ENCODE measurements around the gene BARHL1. TPM values are rescaled to one million over a fixed set of nuclear protein-coding genes. Genes with fewer than 3 reads are reported as not detected.

BARHL1 gene
- total RNA-seq, 4 donors from 2014 or later: not detected

DNA sequence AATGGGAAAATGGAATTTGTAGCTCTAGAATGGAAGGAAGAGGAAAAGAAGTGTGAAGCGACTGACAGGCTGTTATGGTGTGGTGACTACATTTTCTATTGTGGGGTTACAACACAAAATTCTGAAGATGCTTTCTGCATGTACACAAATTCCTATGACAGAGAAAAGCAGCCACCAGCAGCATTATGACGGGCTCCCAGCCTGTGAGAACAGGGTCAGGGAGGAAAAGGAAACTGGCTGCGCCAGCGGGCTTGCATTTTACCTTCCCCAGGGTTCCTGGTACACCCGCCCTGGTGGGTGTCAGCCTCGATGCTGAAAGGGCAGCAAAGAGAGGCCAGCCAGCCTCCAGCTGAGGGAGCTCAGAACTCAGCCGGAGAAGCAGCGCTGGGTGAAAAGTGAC lies 46.3 kb downstream of the BARHL1 start:
- no peaks in the 10 kb centered on the region for H3K4me1 ChIP-seq
- DNase-seq: no peak
- TF ChIP-seq CTCF (IDR thresholded peaks at IDR 0.05 in 4 of 5, conservative IDR thresholded peaks at IDR 0.05 in 1 of 5) (no peak), POLR2A (IDR thresholded peaks at IDR 0.05) (no peak)

GRCh38 chr9:132630116-132630515 lies 47.7 kb downstream of the BARHL1 start:
- intact Hi-C loops (cut with DNase I; ENCODE audit: low total_unique reads): no loop called here
- H3K9me3 ChIP-seq: no peaks in the 10 kb centered on the region

More for the DNA sequence above, 46.3 kb downstream of the BARHL1 start:
- H3K27ac ChIP-seq: no peak overlapping the region
- H3K36me3 ChIP-seq: peaks cover 0 to 56% of the 10 kb centered on the region in 2 donors
- no peak overlapping the region for H3K4me3 ChIP-seq
- no peaks in the 10 kb centered on the region for H3K9me3 ChIP-seq
- ATAC-seq: no peak
- in situ Hi-C loops (cut with MboI; ENCODE audit: low sequenced_read_pairs in 4 of 4): no loop called here
- intact Hi-C loops (cut with DNase I; ENCODE audit: low total_unique reads): no loop called here
- no peaks in the 10 kb centered on the region for H3K27me3 ChIP-seq

DNA sequence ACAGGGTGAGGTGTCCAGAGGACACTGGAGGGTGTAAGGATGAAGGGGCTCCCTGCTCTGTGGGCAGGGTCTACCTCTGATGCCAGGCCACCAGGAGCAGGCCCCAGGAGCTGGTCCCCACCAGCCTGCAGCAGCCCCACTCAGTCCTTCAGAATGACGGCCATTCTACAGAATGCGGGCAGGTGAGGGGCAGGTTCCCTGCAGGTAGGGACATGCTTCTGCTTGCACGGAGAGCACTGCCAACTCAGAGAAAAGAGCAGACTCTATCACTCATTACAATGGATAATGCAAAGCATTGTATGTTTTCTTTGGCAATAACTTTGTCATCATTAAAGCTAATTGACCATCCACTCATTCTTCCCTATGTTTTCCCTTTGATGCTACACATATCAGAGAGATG lies 48.4 kb downstream of the BARHL1 start:
- no peak for DNase-seq
- no peaks in the 10 kb centered on the region for H3K27me3 ChIP-seq
- ATAC-seq: no peak
- H3K9me3 ChIP-seq: no peaks in the 10 kb centered on the region
- in situ Hi-C loops (cut with MboI; ENCODE audit: low sequenced_read_pairs in 4 of 4) (no loop called here), intact Hi-C loops (cut with DNase I; ENCODE audit: low total_unique reads) (no loop called here)
- no peak overlapping the region for H3K4me3 ChIP-seq
- H3K27ac ChIP-seq: no peak overlapping the region
- no peak for TF ChIP-seq POLR2A (IDR thresholded peaks at IDR 0.05)
- TF ChIP-seq CTCF (IDR thresholded peaks at IDR 0.05 in 4 of 5, conservative IDR thresholded peaks at IDR 0.05 in 1 of 5): no peak
- H3K4me1 ChIP-seq: no peaks in the 10 kb centered on the region
- H3K36me3 ChIP-seq: peaks cover 0 to 50% of the 10 kb centered on the region in 2 donors

More at GRCh38 chr9:132630116-132630515, 47.7 kb downstream of the BARHL1 start:
- no peak for ATAC-seq
- H3K4me3 ChIP-seq: no peak overlapping the region
- no peaks in the 10 kb centered on the region for H3K4me1 ChIP-seq
- in situ Hi-C loops (cut with MboI; ENCODE audit: low sequenced_read_pairs in 4 of 4): no loop called here
- no peak for TF ChIP-seq CTCF (IDR thresholded peaks at IDR 0.05 in 4 of 5, conservative IDR thresholded peaks at IDR 0.05 in 1 of 5)
- H3K36me3 ChIP-seq: peaks cover 0 to 51% of the 10 kb centered on the region in 2 donors
- DNase-seq: no peak
- no peaks in the 10 kb centered on the region for H3K27me3 ChIP-seq
- no peak overlapping the region for H3K27ac ChIP-seq

GRCh38 chr9:132631280-132631679 lies 48.9 kb downstream of the BARHL1 start:
- ATAC-seq (no peak), DNase-seq (no peak)
- intact Hi-C loops (cut with DNase I; ENCODE audit: low total_unique reads) (no loop called here), in situ Hi-C loops (cut with MboI; ENCODE audit: low sequenced_read_pairs in 4 of 4) (no loop called here)
- Histone ChIP-seq H3K4me1 (no peaks in the 10 kb centered on the region), H3K4me3 (no peak overlapping the region), H3K27ac (no peak overlapping the region), H3K27me3 (no peaks in the 10 kb centered on the region), H3K9me3 (no peaks in the 10 kb centered on the region), H3K36me3 (peaks cover 0 to 46% of the 10 kb centered on the region in 2 donors)
- TF ChIP-seq POLR2A (IDR thresholded peaks at IDR 0.05): no peak
- no peak for TF ChIP-seq CTCF (IDR thresholded peaks at IDR 0.05 in 4 of 5, conservative IDR thresholded peaks at IDR 0.05 in 1 of 5)

DNA sequence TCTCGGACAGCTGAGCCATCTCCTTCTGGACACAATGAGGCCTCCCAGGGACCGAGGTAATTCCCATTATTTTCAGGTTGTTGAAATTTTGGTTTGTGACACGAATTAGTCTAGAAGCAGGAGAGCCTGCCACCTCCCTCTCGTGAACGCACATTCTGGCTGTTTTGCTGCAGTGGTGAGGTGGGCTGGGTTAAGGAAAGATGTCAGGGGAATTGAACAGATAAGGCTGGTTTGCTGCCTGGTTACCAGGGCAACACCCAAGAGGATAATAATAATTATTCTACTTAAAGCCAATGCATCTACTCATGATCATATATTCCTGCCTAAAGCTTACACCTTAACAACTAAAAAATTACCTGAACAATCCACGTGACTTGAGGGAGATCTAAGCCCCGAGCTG lies 49.3 kb downstream of the BARHL1 start:
- DNase-seq: no peak
- Histone ChIP-seq H3K4me3 (no peak overlapping the region), H3K9me3 (no peaks in the 10 kb centered on the region), H3K36me3 (peaks cover 0 to 43% of the 10 kb centered on the region in 2 donors), H3K4me1 (no peaks in the 10 kb centered on the region), H3K27ac (no peak overlapping the region), H3K27me3 (no peaks in the 10 kb centered on the region)
- ATAC-seq: no peak
- TF ChIP-seq CTCF (IDR thresholded peaks at IDR 0.05 in 4 of 5, conservative IDR thresholded peaks at IDR 0.05 in 1 of 5): no peak
- no peak for TF ChIP-seq POLR2A (IDR thresholded peaks at IDR 0.05)
- in situ Hi-C loops (cut with MboI; ENCODE audit: low sequenced_read_pairs in 4 of 4): no loop called here
- intact Hi-C loops (cut with DNase I; ENCODE audit: low total_unique reads): no loop called here

Data from gastrocnemius medialis (tissue), 4 donors.